ENCODE data around the gene MKNK1. TPM values are rescaled to one million over a fixed set of nuclear protein-coding genes. Genes with fewer than 3 reads are reported as not detected.

The MKNK1 gene
- total RNA-seq, 1 experiment from 2014 or later, result 18.6 TPM

GRCh38 chr1:46537651-46538050, 66.4 kb downstream of the MKNK1 start (continued):
- TF ChIP-seq ZNF671 (CRISPR knock-in tag; IDR thresholded peaks at IDR 0.05) (no peak), TP53 (CRISPR knock-in tag; IDR thresholded peaks at IDR 0.05) (no peak), ESRRA (CRISPR knock-in tag; IDR thresholded peaks at IDR 0.05; ENCODE audit: borderline replicate concordance) (no peak)

- ChIA-PET POLR2A (no interaction called here), CTCF (interaction anchor here (1.4 to 4.3 kb wide), 4 partner anchors 66 to 189 kb away, joined by 4 to 69 read pairs (median 17); no protein-coding TSS in a partner anchor)
- Mint-ChIP-seq H3K27me3 (ENCODE audit: low read depth) (peaks cover 87% of the 10 kb centered on the region), H3K27ac (no peak overlapping the region), H3K9me3 (peaks cover 7% of the 10 kb centered on the region; the same call in 1 of the 2 replicates), H3K4me3 (no peak overlapping the region), H3K4me1 (peaks cover 2% of the 10 kb centered on the region), H3K36me3 (no peaks in the 10 kb centered on the region)
- no peak for ATAC-seq
- DNase-seq (ENCODE audit: low spot score), result no peak
- TF ChIP-seq EMX1 (CRISPR knock-in tag; IDR thresholded peaks at IDR 0.05) (no peak), PREB (CRISPR knock-in tag; IDR thresholded peaks at IDR 0.05; ENCODE audit: borderline replicate concordance) (no peak), ZBTB21 (CRISPR knock-in tag; IDR thresholded peaks at IDR 0.05; ENCODE audit: borderline replicate concordance) (no peak), ERG (CRISPR knock-in tag; IDR thresholded peaks at IDR 0.05) (no peak), SMAD3 (CRISPR knock-in tag; IDR thresholded peaks at IDR 0.05; ENCODE audit: borderline replicate concordance) (no peak), ELF4 (CRISPR knock-in tag; IDR thresholded peaks at IDR 0.05; ENCODE audit: low read depth) (no peak), ZNF512 (CRISPR knock-in tag; IDR thresholded peaks at IDR 0.05; ENCODE audit: borderline replicate concordance) (no peak), ZNF219 (CRISPR knock-in tag; IDR thresholded peaks at IDR 0.05; ENCODE audit: borderline replicate concordance) (no peak), ATF2 (CRISPR knock-in tag; IDR thresholded peaks at IDR 0.05; ENCODE audit: borderline replicate concordance, low read depth) (no peak), E2F1 (CRISPR knock-in tag; IDR thresholded peaks at IDR 0.05) (no peak), ZNF671 (CRISPR knock-in tag; IDR thresholded peaks at IDR 0.05) (no peak), SOX15 (CRISPR knock-in tag; IDR thresholded peaks at IDR 0.05) (no peak), SP1 (CRISPR knock-in tag; conservative IDR thresholded peaks at IDR 0.05) (no peak), KAT7 (CRISPR knock-in tag; IDR thresholded peaks at IDR 0.05; ENCODE audit: borderline replicate concordance) (no peak), ZNF396 (CRISPR knock-in tag; IDR thresholded peaks at IDR 0.05; ENCODE audit: borderline replicate concordance) (no peak), OVOL2 (CRISPR knock-in tag; IDR thresholded peaks at IDR 0.05; ENCODE audit: borderline replicate concordance) (no peak), RELA (CRISPR knock-in tag; IDR thresholded peaks at IDR 0.05; ENCODE audit: borderline replicate concordance) (no peak), MYBL2 (CRISPR knock-in tag; IDR thresholded peaks at IDR 0.05) (no peak)
These were observed 67.5 kb downstream of the MKNK1 start for GRCh38 chr1:46536527-46536926.
